ENCODE measurements around the gene PALLD. TPM values are rescaled to one million over a fixed set of nuclear protein-coding genes. Genes with fewer than 3 reads are reported as not detected.
"Not testable (repeated sequence)": the region's sequence is repeated elsewhere in the genome, so short reads cannot be mapped to it uniquely, and the experiment has no call there.

Gene PALLD
- 8.6 and 8.8 TPM in 2 replicates for total RNA-seq

GRCh38 chr4:168496834-168497233 lies at the start of gene PALLD:
Gene PALLD (plus strand): TSS chr4:168497052.
- intact Hi-C loops (cut with micrococcal nuclease) = no loop called here

- intact Hi-C loops (cut with micrococcal nuclease) = not testable (repeated sequence)
Observed at GRCh38 chr4:168449063-168449462, 47.8 kb upstream of the PALLD start.

- intact Hi-C loops (cut with micrococcal nuclease) = no loop called here
Observed at GRCh38 chr4:168449719-168450452, 47.0 kb upstream of the PALLD start.

GRCh38 chr4:168451331-168451730 lies 45.5 kb upstream of the PALLD start:
- intact Hi-C loops (cut with micrococcal nuclease) = no loop called here

GRCh38 chr4:168451744-168452390 lies 45.0 kb upstream of the PALLD start:
- intact Hi-C loops (cut with micrococcal nuclease) = no loop called here

- intact Hi-C loops (cut with micrococcal nuclease) = no loop called here
Observed at GRCh38 chr4:168453146-168453545, 43.7 kb upstream of the PALLD start.

GRCh38 chr4:168458256-168458655 lies 38.6 kb upstream of the PALLD start:
- intact Hi-C loops (cut with micrococcal nuclease) = not testable (repeated sequence)

GRCh38 chr4:168461821-168462220 lies 35.0 kb upstream of the PALLD start:
- intact Hi-C loops (cut with micrococcal nuclease) = no loop called here

GRCh38 chr4:168472920-168473319 lies 23.9 kb upstream of the PALLD start:
- intact Hi-C loops (cut with micrococcal nuclease) = no loop called here

GRCh38 chr4:168474660-168475320 lies 22.1 kb upstream of the PALLD start:
- intact Hi-C loops (cut with micrococcal nuclease) = no loop called here

GRCh38 chr4:168475745-168476144 lies 21.1 kb upstream of the PALLD start:
- intact Hi-C loops (cut with micrococcal nuclease) = no loop called here

- intact Hi-C loops (cut with micrococcal nuclease) = no loop called here
Observed at GRCh38 chr4:168478868-168479267, 18.0 kb upstream of the PALLD start.

GRCh38 chr4:168480931-168481611 lies 15.8 kb upstream of the PALLD start:
- intact Hi-C loops (cut with micrococcal nuclease) = loop anchor here (1.0 to 10.0 kb wide), 6 partner anchors 29 to 1546 kb away; partner anchors contain the start of genes CBR4, DDX60 and MFAP3L

- intact Hi-C loops (cut with micrococcal nuclease) = loop anchor here (10.0 kb wide), 1 partner anchor 931 kb away; no protein-coding TSS in a partner anchor
Observed at GRCh38 chr4:168483811-168484210, 13.0 kb upstream of the PALLD start.

GRCh38 chr4:168484626-168485025 lies 12.2 kb upstream of the PALLD start:
- intact Hi-C loops (cut with micrococcal nuclease) = loop anchor here (10.0 kb wide), 1 partner anchor 930 kb away; no protein-coding TSS in a partner anchor

- intact Hi-C loops (cut with micrococcal nuclease) = loop anchor here (10.0 kb wide), 1 partner anchor 929 kb away; no protein-coding TSS in a partner anchor
Observed at GRCh38 chr4:168485156-168485910, 11.5 kb upstream of the PALLD start.

- intact Hi-C loops (cut with micrococcal nuclease) = loop anchor here (10.0 kb wide), 1 partner anchor 928 kb away; no protein-coding TSS in a partner anchor
Observed at GRCh38 chr4:168486912-168487281, 10.0 kb upstream of the PALLD start.

GRCh38 chr4:168487282-168488035 lies 9.4 kb upstream of the PALLD start:
- intact Hi-C loops (cut with micrococcal nuclease) = loop anchor here (10.0 kb wide), 1 partner anchor 927 kb away; no protein-coding TSS in a partner anchor

- intact Hi-C loops (cut with micrococcal nuclease) = loop anchor here (10.0 kb wide), 1 partner anchor 926 kb away; no protein-coding TSS in a partner anchor
Observed at GRCh38 chr4:168488869-168489274, 8.0 kb upstream of the PALLD start.

- intact Hi-C loops (cut with micrococcal nuclease) = loop anchor here (10.0 kb wide), 1 partner anchor 925 kb away; no protein-coding TSS in a partner anchor
Observed at GRCh38 chr4:168489616-168490015, 7.2 kb upstream of the PALLD start.

Data from T-helper 2 cell treated with Interferon-gamma antibody and Interleukin-4, amounts not matched to agents 100 ng/mL and 5 ng/mL, for 36 hours (primary cell).